Upper lobe of right lung (tissue), 1 donor: ENCODE data around the gene CPT1A. TPM values are rescaled to one million over a fixed set of nuclear protein-coding genes. Genes with fewer than 3 reads are reported as not detected.

ENCODE experiments used
- ATAC-seq: fragments of 200-7000 bp; cut with Tn5 transposase; one replicate; pipeline ENCODE4 v1.9.1; 2020; ENCODE audit warnings: mild to moderate bottlenecking, moderate library complexity
- DNase-seq: peaks from one replicate; pipeline ENCODE4 v3.0.0-alpha.2; 2020
- H3K27ac ChIP-seq: fragments of 200-600 bp; one replicate; pipeline ENCODE4 v1.8.0; 2022
- H3K27me3 ChIP-seq: fragments of 200-600 bp; one replicate; pipeline ENCODE4 v1.8.0; 2022; ENCODE audit warnings: mild to moderate bottlenecking
- H3K36me3 ChIP-seq: fragments of 200-600 bp; one replicate; pipeline ENCODE4 v1.8.0; 2022
- H3K4me1 ChIP-seq: fragments of 200-600 bp; one replicate; pipeline ENCODE4 v1.8.0; 2022
- H3K4me3 ChIP-seq: fragments of 200-600 bp; one replicate; pipeline ENCODE4 v1.8.0; 2022; ENCODE audit warnings: mild to moderate bottlenecking
- H3K9me3 ChIP-seq: fragments of 200-600 bp; one replicate; pipeline ENCODE4 v1.8.0; 2022
- CTCF ChIP-seq: fragments of 200-600 bp; IDR thresholded peaks from one replicate; pipeline ENCODE4 v1.8.0; 2022; ENCODE audit warnings: antibody characterized with exemption
- intact Hi-C: fragments of 100-400 bp; cut with DNase I; formaldehyde crosslinking; loops from one replicate; pipeline ENCODE4 v1.11.0; 2022
- total RNA-seq: library from RNA; stranded (reverse); fragmentation: NEBNext Ultra II Directional; extraction: Animal tissue kit (Norgen Biotek cat#: 25700); gene quantifications from one replicate; pipeline ENCODE4 v1.2.1, GENCODE V29; 2021
- donor health status: DM: no; HTN: yes; CAD: no; lungs with severe emphysema.

Gene CPT1A
- total RNA-seq, 1 donor from 2014 or later, result 76.4 TPM

GRCh38 chr11:68766786-68767185 is 74.9 kb downstream of the CPT1A start:
- Histone ChIP-seq H3K9me3 (no peaks in the 10 kb centered on the region), H3K27me3 (no peaks in the 10 kb centered on the region), H3K36me3 (peaks cover 96% of the 10 kb centered on the region), H3K4me1 (no peaks in the 10 kb centered on the region), H3K4me3 (no peak overlapping the region), H3K27ac (no peak overlapping the region)
- ATAC-seq (no peak), DNase-seq (no peak)
- no peak for TF ChIP-seq CTCF
- intact Hi-C loops, result no loop called here

GRCh38 chr11:68764746-68765145 is 77.0 kb downstream of the CPT1A start:
- Histone ChIP-seq H3K9me3 (no peaks in the 10 kb centered on the region), H3K27ac (no peak overlapping the region), H3K4me1 (no peaks in the 10 kb centered on the region), H3K27me3 (no peaks in the 10 kb centered on the region), H3K36me3 (peaks cover 96% of the 10 kb centered on the region), H3K4me3 (no peak overlapping the region)
- intact Hi-C loops, result no loop called here
- DNase-seq (no peak), ATAC-seq (peak; percentile 7)
- TF ChIP-seq CTCF, result no peak

GRCh38 chr11:68763926-68764657 is 77.6 kb downstream of the CPT1A start:
- H3K27ac ChIP-seq, result no peak overlapping the region
- H3K27me3 ChIP-seq, result no peaks in the 10 kb centered on the region
- H3K36me3 ChIP-seq, result peaks cover 96% of the 10 kb centered on the region
- no peak for DNase-seq
- TF ChIP-seq CTCF, result no peak
- no peaks in the 10 kb centered on the region for H3K4me1 ChIP-seq
- no peak overlapping the region for H3K4me3 ChIP-seq
- peak; percentile 37 for ATAC-seq
- no peaks in the 10 kb centered on the region for H3K9me3 ChIP-seq
- intact Hi-C loops, result no loop called here

GRCh38 chr11:68763181-68763721 is 78.5 kb downstream of the CPT1A start:
- no peak overlapping the region for H3K4me3 ChIP-seq
- no peaks in the 10 kb centered on the region for H3K4me1 ChIP-seq
- TF ChIP-seq CTCF, result no peak
- no peak overlapping the region for H3K27ac ChIP-seq
- DNase-seq (no peak), ATAC-seq (no peak)
- intact Hi-C loops, result no loop called here
- no peaks in the 10 kb centered on the region for H3K9me3 ChIP-seq
- no peaks in the 10 kb centered on the region for H3K27me3 ChIP-seq
- H3K36me3 ChIP-seq, result peaks cover 96% of the 10 kb centered on the region

- TF ChIP-seq CTCF, result no peak
Measured at GRCh38 chr11:68762481-68762880, 79.2 kb downstream of the CPT1A start.

More at GRCh38 chr11:68762481-68762880, 79.2 kb downstream of the CPT1A start:
- no peak for ATAC-seq
- Histone ChIP-seq H3K36me3 (peaks cover 98% of the 10 kb centered on the region), H3K27ac (no peak overlapping the region), H3K27me3 (no peaks in the 10 kb centered on the region), H3K4me1 (no peaks in the 10 kb centered on the region), H3K4me3 (no peak overlapping the region), H3K9me3 (no peaks in the 10 kb centered on the region)
- intact Hi-C loops, result no loop called here
- DNase-seq, result no peak
